ENCODE measurements around the gene ELOVL5.
A peak's percentile ranks its signal among the peaks of the same experiment; 100 is the strongest.

Gene ELOVL5

GRCh38 chr6:53250176-53251032, 98.3 kb downstream of the ELOVL5 start:
- TF ChIP-seq, protein P1, sequence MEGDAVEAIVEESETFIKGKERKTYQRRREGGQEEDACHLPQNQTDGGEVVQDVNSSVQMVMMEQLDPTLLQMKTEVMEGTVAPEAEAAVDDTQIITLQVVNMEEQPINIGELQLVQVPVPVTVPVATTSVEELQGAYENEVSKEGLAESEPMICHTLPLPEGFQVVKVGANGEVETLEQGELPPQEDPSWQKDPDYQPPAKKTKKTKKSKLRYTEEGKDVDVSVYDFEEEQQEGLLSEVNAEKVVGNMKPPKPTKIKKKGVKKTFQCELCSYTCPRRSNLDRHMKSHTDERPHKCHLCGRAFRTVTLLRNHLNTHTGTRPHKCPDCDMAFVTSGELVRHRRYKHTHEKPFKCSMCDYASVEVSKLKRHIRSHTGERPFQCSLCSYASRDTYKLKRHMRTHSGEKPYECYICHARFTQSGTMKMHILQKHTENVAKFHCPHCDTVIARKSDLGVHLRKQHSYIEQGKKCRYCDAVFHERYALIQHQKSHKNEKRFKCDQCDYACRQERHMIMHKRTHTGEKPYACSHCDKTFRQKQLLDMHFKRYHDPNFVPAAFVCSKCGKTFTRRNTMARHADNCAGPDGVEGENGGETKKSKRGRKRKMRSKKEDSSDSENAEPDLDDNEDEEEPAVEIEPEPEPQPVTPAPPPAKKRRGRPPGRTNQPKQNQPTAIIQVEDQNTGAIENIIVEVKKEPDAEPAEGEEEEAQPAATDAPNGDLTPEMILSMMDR (IDR thresholded peaks at IDR 0.05) = no peak
- Histone ChIP-seq H3K27ac (peak overlapping the region; percentile 9), H3K9me3 (no peaks in the 10 kb centered on the region), H3K36me3 (no peaks in the 10 kb centered on the region), H3K4me1 (ENCODE audit: control insufficient read depth in 1 of 2, insufficient read depth in 1 of 2, low read depth in 1 of 2, low read length in 1 of 2) (peaks cover 21 to 30% of the 10 kb centered on the region in 2 experiments), H3K4me3 (ENCODE audit: low read depth in 1 of 2, low read length in 1 of 2) (no peak overlapping the region), H3K27me3 (no peaks in the 10 kb centered on the region)

DNA sequence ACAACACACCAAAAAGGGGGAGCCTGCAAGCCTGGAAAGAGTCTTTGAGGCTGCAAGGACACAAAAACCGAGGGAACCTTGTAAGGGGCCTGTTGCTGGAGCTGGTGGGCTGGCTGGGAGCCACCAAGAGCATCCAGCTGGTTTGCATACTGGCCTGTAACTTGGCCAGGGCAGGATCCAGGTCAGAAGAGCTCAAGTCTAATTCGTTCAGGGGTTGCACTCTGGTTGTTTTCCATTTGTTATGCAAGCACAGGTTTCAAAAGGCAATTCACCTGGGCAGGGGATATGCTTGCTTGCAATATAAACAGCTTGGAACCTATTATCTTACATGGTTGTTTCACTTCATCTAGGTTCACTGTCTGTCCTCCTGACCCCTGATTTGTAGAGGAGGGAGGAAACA, 101.8 kb downstream of the ELOVL5 start:
- no peaks in the 10 kb centered on the region for H3K36me3 ChIP-seq
- H3K27me3 ChIP-seq = no peaks in the 10 kb centered on the region
- H3K4me3 ChIP-seq (ENCODE audit: low read depth in 1 of 2, low read length in 1 of 2) = peak overlapping the region in 1 of 2 experiments; percentile 39

GRCh38 chr6:53244958-53245357, 103.8 kb downstream of the ELOVL5 start:
- H3K4me3 ChIP-seq (ENCODE audit: low read depth in 1 of 2, low read length in 1 of 2) = peak overlapping the region; percentile 28 to 39
- TF ChIP-seq, protein P1 (IDR thresholded peaks at IDR 0.05) = peak; percentile 50

More for the DNA sequence above, 101.8 kb downstream of the ELOVL5 start:
- Histone ChIP-seq H3K9me3 (no peaks in the 10 kb centered on the region), H3K27ac (peak overlapping the region; percentile 99), H3K4me1 (ENCODE audit: control insufficient read depth in 1 of 2, insufficient read depth in 1 of 2, low read depth in 1 of 2, low read length in 1 of 2) (peaks cover 56 to 62% of the 10 kb centered on the region in 2 experiments)
- TF ChIP-seq, protein P1 (IDR thresholded peaks at IDR 0.05) = no peak

DNA sequence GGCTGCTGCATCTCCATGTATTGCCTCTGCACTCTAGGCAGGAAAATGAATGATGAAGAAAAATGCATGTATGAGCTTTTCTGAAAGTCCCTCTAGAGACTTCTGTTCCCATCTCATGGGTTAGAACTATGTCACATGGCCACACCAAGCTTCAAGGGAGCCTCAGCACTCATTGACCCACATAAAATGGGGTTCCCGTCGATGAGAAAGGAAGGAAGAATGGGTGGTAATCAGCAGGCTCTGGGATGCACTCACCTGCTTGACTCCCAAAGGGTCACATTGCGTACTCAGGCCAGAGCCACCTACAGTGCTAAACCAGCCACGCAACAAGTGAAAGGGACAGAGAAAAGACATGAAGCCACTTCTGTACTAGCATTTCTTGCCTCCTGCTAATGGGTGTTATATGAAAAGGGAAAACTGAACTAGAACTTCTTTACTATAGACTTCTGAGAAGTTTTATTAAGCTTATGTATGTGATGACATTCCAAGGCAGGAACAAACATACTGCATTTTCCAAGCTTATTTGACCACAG, 104.3 kb downstream of the ELOVL5 start:
- H3K4me1 ChIP-seq (ENCODE audit: control insufficient read depth in 1 of 2, insufficient read depth in 1 of 2, low read depth in 1 of 2, low read length in 1 of 2) = peaks cover 81 to 86% of the 10 kb centered on the region in 2 experiments
- H3K27me3 ChIP-seq = no peaks in the 10 kb centered on the region
- no peaks in the 10 kb centered on the region for H3K9me3 ChIP-seq
- TF ChIP-seq, protein P1 (IDR thresholded peaks at IDR 0.05) = no peak
- peak overlapping the region; percentile 7 to 39 for H3K4me3 ChIP-seq (ENCODE audit: low read depth in 1 of 2, low read length in 1 of 2)
- peak overlapping the region; percentile 99 for H3K27ac ChIP-seq
- H3K36me3 ChIP-seq = no peaks in the 10 kb centered on the region

More at GRCh38 chr6:53244958-53245357, 103.8 kb downstream of the ELOVL5 start:
- H3K27me3 ChIP-seq = no peaks in the 10 kb centered on the region
- H3K36me3 ChIP-seq = no peaks in the 10 kb centered on the region
- H3K9me3 ChIP-seq = no peaks in the 10 kb centered on the region
- peaks cover 76 to 81% of the 10 kb centered on the region in 2 experiments for H3K4me1 ChIP-seq (ENCODE audit: control insufficient read depth in 1 of 2, insufficient read depth in 1 of 2, low read depth in 1 of 2, low read length in 1 of 2)
- peak overlapping the region; percentile 99 for H3K27ac ChIP-seq

GRCh38 chr6:53241938-53242337, 106.8 kb downstream of the ELOVL5 start:
- Histone ChIP-seq H3K4me1 (ENCODE audit: control insufficient read depth in 1 of 2, insufficient read depth in 1 of 2, low read depth in 1 of 2, low read length in 1 of 2) (peaks cover 76 to 85% of the 10 kb centered on the region in 2 experiments), H3K36me3 (no peaks in the 10 kb centered on the region), H3K27me3 (no peaks in the 10 kb centered on the region), H3K27ac (peak overlapping the region; percentile 99), H3K4me3 (ENCODE audit: low read depth in 1 of 2, low read length in 1 of 2) (peak overlapping the region; percentile 56 to 57), H3K9me3 (no peaks in the 10 kb centered on the region)
- TF ChIP-seq, protein P1 (IDR thresholded peaks at IDR 0.05) = peak; percentile 24
